GM23338 (cell line): Measurements from ENCODE around the gene METAP1D. TPM values are rescaled to one million over a fixed set of nuclear protein-coding genes. Genes with fewer than 3 reads are reported as not detected.

Source experiments
- ATAC-seq: fragments of 200-7000 bp; cut with Tn5 transposase; 3 replicates; pipeline ENCODE4 v1.9.1; 2020
- DNase-seq: peaks from one replicate; pipeline ENCODE4 v3.0.0-alpha.2; 2015; ENCODE audit warnings: low spot score
- H2AFZ ChIP-seq: fragments of 200-600 bp; sonication (generic); 2 replicates; pipeline ENCODE4 v1.8.0; 2016; ENCODE audit warnings: antibody characterized with exemption, mild to moderate bottlenecking, moderate library complexity
- H3F3A ChIP-seq: fragments of 200-600 bp; sonication (generic); replicated peaks from 2 replicates; pipeline ENCODE4 v1.8.0; 2017; ENCODE audit warnings: antibody characterized with exemption, mixed run types, low read depth
- H3K27ac ChIP-seq: fragments of 200-600 bp; sonication (generic); 2 replicates; pipeline ENCODE4 v1.6.1; 2016; ENCODE audit warnings: low read depth
- H3K27me3 ChIP-seq: fragments of 200-600 bp; sonication (generic); 2 replicates; pipeline ENCODE4 v1.8.0; 2016; ENCODE audit warnings: mild to moderate bottlenecking, mixed run types, moderate library complexity; ENCODE audit not compliant: insufficient read depth
- H3K36me3 ChIP-seq: fragments of 200-600 bp; sonication (generic); 2 replicates; pipeline ENCODE4 v1.8.0; 2016; ENCODE audit warnings: mild to moderate bottlenecking; ENCODE audit not compliant: insufficient read depth
- H3K4me1 ChIP-seq: fragments of 200-600 bp; sonication (generic); 2 replicates; pipeline ENCODE4 v1.8.0; 2016; ENCODE audit warnings: mild to moderate bottlenecking, moderate library complexity; ENCODE audit not compliant: insufficient read depth
- H3K4me2 ChIP-seq: fragments of 200-600 bp; sonication (generic); 2 replicates; pipeline ENCODE4 v1.7.1; 2017; ENCODE audit warnings: mixed run types
- H3K4me3 ChIP-seq: fragments of 200-600 bp; sonication (generic); 2 replicates; pipeline ENCODE4 v1.6.1; 2016; ENCODE audit warnings: mixed run types
- H3K79me2 ChIP-seq: fragments of 200-600 bp; sonication (generic); replicated peaks from 2 replicates; pipeline ENCODE4 v1.8.0; 2017; ENCODE audit warnings: mild to moderate bottlenecking; ENCODE audit not compliant: insufficient read depth
- H3K9me2 ChIP-seq: fragments of 200-600 bp; sonication (generic); 2 replicates; pipeline ENCODE4 v1.8.0; 2017; ENCODE audit not compliant: insufficient read depth
- H4K20me1 ChIP-seq: fragments of 200-600 bp; sonication (generic); replicated peaks from 2 replicates; pipeline ENCODE4 v1.8.0; 2017; ENCODE audit warnings: mild to moderate bottlenecking; ENCODE audit not compliant: insufficient read depth
- H3K27ac Mint-ChIP-seq: 2 replicates; pipeline ENCODE4 v1.8.0; 2020; ENCODE audit warnings: inconsistent platforms, mild to moderate bottlenecking, moderate library complexity, mixed read lengths
- H3K27me3 Mint-ChIP-seq: 3 replicates; pipeline ENCODE4 v1.8.0; 2022; ENCODE audit warnings: low read depth, mild to moderate bottlenecking, moderate library complexity, mixed read lengths, inconsistent platforms; ENCODE audit not compliant: insufficient read depth, poor library complexity
- H3K36me3 Mint-ChIP-seq: 3 replicates; pipeline ENCODE4 v1.8.0; 2021; ENCODE audit warnings: low read depth, mild to moderate bottlenecking, inconsistent platforms, moderate library complexity, mixed read lengths
- H3K4me1 Mint-ChIP-seq: 3 replicates; pipeline ENCODE4 v1.8.0; 2020; ENCODE audit warnings: mild to moderate bottlenecking, inconsistent platforms, mixed read lengths
- H3K4me3 Mint-ChIP-seq: 3 replicates; pipeline ENCODE4 v1.8.0; 2021; ENCODE audit warnings: moderate library complexity, mild to moderate bottlenecking, inconsistent platforms, mixed read lengths
- H3K9me3 Mint-ChIP-seq: 3 replicates; pipeline ENCODE4 v1.8.0; 2020; ENCODE audit warnings: moderate library complexity, mild to moderate bottlenecking, inconsistent platforms, mixed read lengths
- CREB1 ChIP-seq: fragments of 250-450 bp; sonication (Bioruptor Pico); IDR thresholded peaks from 2 replicates; pipeline ENCODE4 v1.5.0; 2020; ENCODE audit warnings: low read depth, mild to moderate bottlenecking, moderate library complexity
- EZH2 ChIP-seq: fragments of 200-600 bp; sonication (generic); IDR thresholded peaks from one replicate; pipeline ENCODE4 v1.8.0; 2017; ENCODE audit warnings: antibody characterized with exemption, mild to moderate bottlenecking, low read depth; ENCODE audit not compliant: unreplicated experiment
- EZH2phosphoT487 ChIP-seq: fragments of 200-600 bp; sonication (generic); IDR thresholded peaks from one replicate; pipeline ENCODE4 v1.8.1; 2018; ENCODE audit warnings: antibody characterized with exemption; ENCODE audit not compliant: unreplicated experiment
- JUNB ChIP-seq: IDR thresholded peaks from one replicate; pipeline ENCODE4 v1.6.1; 2016; ENCODE audit warnings: antibody characterized with exemption; ENCODE audit not compliant: unreplicated experiment
- NANOG ChIP-seq: IDR thresholded peaks from 2 replicates; pipeline ENCODE4 v1.6.1; 2016; ENCODE audit warnings: antibody characterized with exemption, borderline replicate concordance
- ZNF114 ChIP-seq: fragments of 250-450 bp; sonication (Bioruptor Pico); IDR thresholded peaks from 2 replicates; pipeline ENCODE4 v1.5.0; 2020; ENCODE audit warnings: mild to moderate bottlenecking, moderate library complexity
- polyA plus RNA-seq: library from polyadenylated mRNA; unstranded; fragments of >200 nt; fragmentation: Nextera tagmentation; extraction: Ambion mirVana; gene quantifications from 2 replicates; pipeline ENCODE4 v1.2.1, GENCODE V29; 2016
- total RNA-seq: library from RNA; depleted of rRNA; stranded (reverse); fragments of >200 nt; shearing (Covaris generic); gene quantifications from 2 replicates; pipeline ENCODE4 v1.2.3, GENCODE V29; 2014
- TF ChIP-seq, protein P1 (sequence below): IDR thresholded peaks from 2 replicates; pipeline ENCODE4 v1.6.1; 2016; ENCODE audit warnings: antibody characterized with exemption
- TF ChIP-seq, protein P2 (sequence below): IDR thresholded peaks from one replicate; pipeline ENCODE4 v1.6.1; 2018; ENCODE audit warnings: antibody characterized with exemption; ENCODE audit not compliant: unreplicated experiment
- TF ChIP-seq, protein P3 (sequence below), 2 experiments: fragments of 200-600 bp in 1 of 2; sonication (generic) in 1 of 2; conservative IDR thresholded peaks; 2 replicates each; pipeline versions ENCODE4 v1.5.1 to v1.6.1; 2016 to 2017; ENCODE audit warnings: antibody characterized with exemption in 2 of 2, low read depth in 2 of 2, mild to moderate bottlenecking in 2 of 2, moderate library complexity in 1 of 2

Gene METAP1D
- total and polyA plus RNA-seq, 2 experiments from 2014 or later = 12.8 to 15.5 TPM

DNA sequence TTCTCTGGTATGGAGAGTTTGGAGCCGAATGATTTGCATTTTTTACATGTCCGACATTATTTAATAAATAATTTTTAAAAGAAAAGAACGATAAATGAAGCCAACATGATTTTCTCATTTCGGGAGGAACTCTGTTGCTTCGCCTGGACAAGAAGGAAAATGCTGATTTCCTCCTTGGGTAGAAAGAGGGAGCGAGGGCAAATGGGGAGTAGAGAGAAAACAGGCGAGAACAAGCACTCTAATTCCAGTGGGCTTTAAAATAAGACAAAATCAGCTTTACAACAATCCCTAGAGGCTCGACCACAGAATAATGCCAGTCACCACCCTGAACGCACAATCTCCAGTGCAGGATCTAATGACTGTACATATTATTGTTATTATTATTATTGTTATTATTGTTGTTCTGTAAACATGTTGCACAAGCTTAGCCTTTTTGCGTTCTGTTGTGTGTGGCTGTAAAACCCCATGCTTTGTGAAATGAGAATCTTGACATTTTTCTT, 89.3 kb downstream of the METAP1D start (continued):
- TF ChIP-seq, protein P1, sequence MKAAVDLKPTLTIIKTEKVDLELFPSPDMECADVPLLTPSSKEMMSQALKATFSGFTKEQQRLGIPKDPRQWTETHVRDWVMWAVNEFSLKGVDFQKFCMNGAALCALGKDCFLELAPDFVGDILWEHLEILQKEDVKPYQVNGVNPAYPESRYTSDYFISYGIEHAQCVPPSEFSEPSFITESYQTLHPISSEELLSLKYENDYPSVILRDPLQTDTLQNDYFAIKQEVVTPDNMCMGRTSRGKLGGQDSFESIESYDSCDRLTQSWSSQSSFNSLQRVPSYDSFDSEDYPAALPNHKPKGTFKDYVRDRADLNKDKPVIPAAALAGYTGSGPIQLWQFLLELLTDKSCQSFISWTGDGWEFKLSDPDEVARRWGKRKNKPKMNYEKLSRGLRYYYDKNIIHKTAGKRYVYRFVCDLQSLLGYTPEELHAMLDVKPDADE = no peak
- TF ChIP-seq ZNF114 (no peak), EZH2phosphoT487 (no peak), NANOG (no peak), JUNB (no peak)
- TF ChIP-seq, protein P2, sequence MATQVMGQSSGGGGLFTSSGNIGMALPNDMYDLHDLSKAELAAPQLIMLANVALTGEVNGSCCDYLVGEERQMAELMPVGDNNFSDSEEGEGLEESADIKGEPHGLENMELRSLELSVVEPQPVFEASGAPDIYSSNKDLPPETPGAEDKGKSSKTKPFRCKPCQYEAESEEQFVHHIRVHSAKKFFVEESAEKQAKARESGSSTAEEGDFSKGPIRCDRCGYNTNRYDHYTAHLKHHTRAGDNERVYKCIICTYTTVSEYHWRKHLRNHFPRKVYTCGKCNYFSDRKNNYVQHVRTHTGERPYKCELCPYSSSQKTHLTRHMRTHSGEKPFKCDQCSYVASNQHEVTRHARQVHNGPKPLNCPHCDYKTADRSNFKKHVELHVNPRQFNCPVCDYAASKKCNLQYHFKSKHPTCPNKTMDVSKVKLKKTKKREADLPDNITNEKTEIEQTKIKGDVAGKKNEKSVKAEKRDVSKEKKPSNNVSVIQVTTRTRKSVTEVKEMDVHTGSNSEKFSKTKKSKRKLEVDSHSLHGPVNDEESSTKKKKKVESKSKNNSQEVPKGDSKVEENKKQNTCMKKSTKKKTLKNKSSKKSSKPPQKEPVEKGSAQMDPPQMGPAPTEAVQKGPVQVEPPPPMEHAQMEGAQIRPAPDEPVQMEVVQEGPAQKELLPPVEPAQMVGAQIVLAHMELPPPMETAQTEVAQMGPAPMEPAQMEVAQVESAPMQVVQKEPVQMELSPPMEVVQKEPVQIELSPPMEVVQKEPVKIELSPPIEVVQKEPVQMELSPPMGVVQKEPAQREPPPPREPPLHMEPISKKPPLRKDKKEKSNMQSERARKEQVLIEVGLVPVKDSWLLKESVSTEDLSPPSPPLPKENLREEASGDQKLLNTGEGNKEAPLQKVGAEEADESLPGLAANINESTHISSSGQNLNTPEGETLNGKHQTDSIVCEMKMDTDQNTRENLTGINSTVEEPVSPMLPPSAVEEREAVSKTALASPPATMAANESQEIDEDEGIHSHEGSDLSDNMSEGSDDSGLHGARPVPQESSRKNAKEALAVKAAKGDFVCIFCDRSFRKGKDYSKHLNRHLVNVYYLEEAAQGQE = no peak
- TF ChIP-seq, protein P3, sequence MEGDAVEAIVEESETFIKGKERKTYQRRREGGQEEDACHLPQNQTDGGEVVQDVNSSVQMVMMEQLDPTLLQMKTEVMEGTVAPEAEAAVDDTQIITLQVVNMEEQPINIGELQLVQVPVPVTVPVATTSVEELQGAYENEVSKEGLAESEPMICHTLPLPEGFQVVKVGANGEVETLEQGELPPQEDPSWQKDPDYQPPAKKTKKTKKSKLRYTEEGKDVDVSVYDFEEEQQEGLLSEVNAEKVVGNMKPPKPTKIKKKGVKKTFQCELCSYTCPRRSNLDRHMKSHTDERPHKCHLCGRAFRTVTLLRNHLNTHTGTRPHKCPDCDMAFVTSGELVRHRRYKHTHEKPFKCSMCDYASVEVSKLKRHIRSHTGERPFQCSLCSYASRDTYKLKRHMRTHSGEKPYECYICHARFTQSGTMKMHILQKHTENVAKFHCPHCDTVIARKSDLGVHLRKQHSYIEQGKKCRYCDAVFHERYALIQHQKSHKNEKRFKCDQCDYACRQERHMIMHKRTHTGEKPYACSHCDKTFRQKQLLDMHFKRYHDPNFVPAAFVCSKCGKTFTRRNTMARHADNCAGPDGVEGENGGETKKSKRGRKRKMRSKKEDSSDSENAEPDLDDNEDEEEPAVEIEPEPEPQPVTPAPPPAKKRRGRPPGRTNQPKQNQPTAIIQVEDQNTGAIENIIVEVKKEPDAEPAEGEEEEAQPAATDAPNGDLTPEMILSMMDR (conservative IDR thresholded peaks at IDR 0.05; ENCODE audit: low read depth in 2 of 2) = no peak

DNA sequence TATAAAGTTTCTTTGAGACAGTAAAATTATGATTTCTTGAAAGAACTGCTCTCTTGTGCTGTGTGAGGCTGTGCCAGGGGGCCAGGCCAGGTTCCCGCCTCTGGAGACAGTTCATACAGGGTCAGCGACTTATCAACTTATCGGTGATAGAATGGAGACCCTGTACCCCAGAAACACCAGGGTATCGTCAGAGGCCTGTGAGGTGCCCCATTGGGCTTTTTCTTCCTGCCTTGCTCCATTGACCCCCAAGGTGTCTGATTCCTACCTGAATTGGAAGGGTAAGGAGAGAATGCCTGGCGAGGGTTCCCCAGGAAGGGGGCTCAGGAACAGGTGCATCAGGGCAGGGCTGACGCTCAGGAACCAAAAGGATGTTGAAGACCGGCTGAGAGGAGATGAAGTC, 89.9 kb downstream of the METAP1D start:
- Mint-ChIP-seq H3K27me3 (peaks cover 100% of the 10 kb centered on the region), H3K36me3 (peaks cover 3% of the 10 kb centered on the region; the same call in 1 of the 3 replicates), H3K4me1 (peaks cover 61% of the 10 kb centered on the region), H3K27ac (no peak overlapping the region), H3K9me3 (peaks cover 12% of the 10 kb centered on the region), H3K4me3 (no peak overlapping the region)
- Histone ChIP-seq H4K20me1 (peaks cover 41% of the 10 kb centered on the region), H3K27me3 (peaks cover 100% of the 10 kb centered on the region), H3F3A (peaks cover 50% of the 10 kb centered on the region), H3K4me2 (peak overlapping the region; percentile 68; the same call in 1 of the 2 replicates), H2AFZ (no peak overlapping the region), H3K4me1 (peaks cover 84% of the 10 kb centered on the region), H3K27ac (no peak overlapping the region), H3K4me3 (no peak overlapping the region; the same call in 1 of the 2 replicates), H3K36me3 (no peaks in the 10 kb centered on the region), H3K9me2 (no peaks in the 10 kb centered on the region), H3K79me2 (no peaks in the 10 kb centered on the region)
- TF ChIP-seq CREB1 (CRISPR knock-in tag) = no peak
- peak; percentile 13 for TF ChIP-seq EZH2phosphoT487
- peak; percentile 69 for TF ChIP-seq EZH2
- DNase-seq (no peak), ATAC-seq (no peak)
